HepG2 (cell line): Measurements from ENCODE around the gene GMPPB. TPM values are rescaled to one million over a fixed set of nuclear protein-coding genes. Genes with fewer than 3 reads are reported as not detected.

Source experiments
- BCL6 ChIP-seq: IDR thresholded peaks from 2 replicates; pipeline ENCODE4 v1.6.1; 2016; ENCODE audit warnings: missing genetic modification reagents, missing compliant biosample characterization
- HNF4G ChIP-seq, 2 experiments: sonication (generic) in 1 of 2; formaldehyde crosslinking in 1 of 2; IDR thresholded peaks; 2 replicates each; pipeline versions ENCODE4 v1.4.0 to v1.6.1; 2011 to 2020; ENCODE audit warnings: borderline replicate concordance in 2 of 2, low read depth in 2 of 2, mild to moderate bottlenecking in 2 of 2, low read length in 1 of 2, missing genetic modification reagents in 1 of 2, moderate library complexity in 1 of 2
- NCOA2 ChIP-seq: sonication (generic); formaldehyde crosslinking; IDR thresholded peaks from 2 replicates; pipeline ENCODE4 v1.8.0; 2022; ENCODE audit warnings: inconsistent platforms
- PAWR ChIP-seq: sonication (generic); formaldehyde crosslinking; IDR thresholded peaks from 2 replicates; pipeline ENCODE4 v1.4.0; 2020; ENCODE audit warnings: missing genetic modification reagents, mild to moderate bottlenecking, borderline replicate concordance
- RFX1 ChIP-seq: fragments of 450-650 bp; IDR thresholded peaks from 2 replicates; pipeline ENCODE4 v1.6.1; 2017
- SNRNP70 ChIP-seq: fragments of 200-400 bp; formaldehyde crosslinking; IDR thresholded peaks from 2 replicates; pipeline ENCODE4 v1.6.1; 2017; ENCODE audit warnings: mild to moderate bottlenecking, low read depth, low read length, moderate library complexity
- SOX13 ChIP-seq, 3 experiments: fragments of 450-650 bp in 1 of 3; sonication (generic) in 1 of 3; formaldehyde crosslinking in 1 of 3; IDR thresholded peaks in 2 of 3; conservative IDR thresholded peaks in 1 of 3; 2 replicates each; pipeline versions ENCODE4 v1.5.0 to v1.6.1; 2016 to 2020; ENCODE audit warnings: antibody characterized with exemption in 1 of 3, mild to moderate bottlenecking in 1 of 3, missing compliant biosample characterization in 1 of 3, missing genetic modification reagents in 1 of 3, moderate library complexity in 1 of 3
- ZIK1 ChIP-seq: sonication (generic); formaldehyde crosslinking; IDR thresholded peaks from 2 replicates; pipeline ENCODE4 v1.5.0; 2020; ENCODE audit warnings: mild to moderate bottlenecking, low read depth, missing genetic modification reagents, borderline replicate concordance
- ZNF121 ChIP-seq: sonication (generic); formaldehyde crosslinking; IDR thresholded peaks from 2 replicates; pipeline ENCODE4 v1.5.0; 2020; ENCODE audit warnings: mild to moderate bottlenecking, missing genetic modification reagents
- ZNF432 ChIP-seq: sonication (generic); formaldehyde crosslinking; IDR thresholded peaks from 2 replicates; pipeline ENCODE4 v1.5.0; 2020; ENCODE audit warnings: missing genetic modification reagents, mild to moderate bottlenecking, borderline replicate concordance
- ZNF672 ChIP-seq: sonication (generic); formaldehyde crosslinking; IDR thresholded peaks from 2 replicates; pipeline ENCODE4 v1.8.1; 2022; ENCODE audit warnings: missing genetic modification reagents
- ZNF775 ChIP-seq: sonication (generic); formaldehyde crosslinking; IDR thresholded peaks from 2 replicates; pipeline ENCODE4 v1.4.0; 2020; ENCODE audit warnings: missing genetic modification reagents, mild to moderate bottlenecking, moderate library complexity, borderline replicate concordance
- ZNF781 ChIP-seq: sonication (generic); formaldehyde crosslinking; IDR thresholded peaks from 2 replicates; pipeline ENCODE4 v1.5.1; 2020; ENCODE audit warnings: borderline replicate concordance, mild to moderate bottlenecking, missing genetic modification reagents; ENCODE audit errors: not compliant biosample characterization
- ZNF816 ChIP-seq: sonication (generic); formaldehyde crosslinking; IDR thresholded peaks from 2 replicates; pipeline ENCODE4 v1.8.0; 2022; ENCODE audit warnings: missing genetic modification reagents, mild to moderate bottlenecking, borderline replicate concordance
- polyA plus RNA-seq, 8 experiments: library from polyadenylated mRNA; depleted of rRNA in 3 of 8; stranded (reverse) in 7 of 8; unstranded in 1 of 8; fragments of >200 nt; fragmentation: Illumina TruSeq in 4 of 8; extraction: Trizol in 4 of 8; gene quantifications; 2 replicates each; pipeline versions ENCODE4 v1.2.1 to v1.2.3, GENCODE V29; 2011 to 2016; ENCODE audit warnings: low read depth in 4 of 8, missing spikeins in 1 of 8, mixed read lengths in 1 of 8; ENCODE audit not compliant: insufficient read depth in 1 of 8
- total RNA-seq, 5 experiments: library from RNA; depleted of rRNA; stranded (reverse); fragments of >200 nt; fragmentation: Illumina TruSeq; extraction: Trizol; gene quantifications; 2 replicates each; pipeline ENCODE4 v1.2.3, GENCODE V29; 2016; ENCODE audit warnings: low read depth in 1 of 5
- TF ChIP-seq, protein P1 (sequence below): sonication (generic); formaldehyde crosslinking; IDR thresholded peaks from 2 replicates; pipeline ENCODE4 v1.5.0; 2020; ENCODE audit warnings: missing genetic modification reagents, mild to moderate bottlenecking, borderline replicate concordance
- TF ChIP-seq, protein P2 (sequence below): sonication (generic); formaldehyde crosslinking; IDR thresholded peaks from 2 replicates; pipeline ENCODE4 v1.9.0; 2021; ENCODE audit warnings: missing genetic modification reagents, mild to moderate bottlenecking, borderline replicate concordance
- TF ChIP-seq, protein P3 (sequence below): fragments of 450-650 bp; IDR thresholded peaks from 2 replicates; pipeline ENCODE4 v1.6.1; 2017; ENCODE audit warnings: mild to moderate bottlenecking
- TF ChIP-seq, protein P4 (sequence below): IDR thresholded peaks from 2 replicates; pipeline ENCODE4 v1.6.1; 2018; ENCODE audit warnings: missing genetic modification reagents

The GMPPB gene
- total and polyA plus RNA-seq, 2 of the 13 experiments (the other 11 are each of a cell fraction or from before 2014, with no cell fraction given), result 6.5 to 23.1 TPM

DNA sequence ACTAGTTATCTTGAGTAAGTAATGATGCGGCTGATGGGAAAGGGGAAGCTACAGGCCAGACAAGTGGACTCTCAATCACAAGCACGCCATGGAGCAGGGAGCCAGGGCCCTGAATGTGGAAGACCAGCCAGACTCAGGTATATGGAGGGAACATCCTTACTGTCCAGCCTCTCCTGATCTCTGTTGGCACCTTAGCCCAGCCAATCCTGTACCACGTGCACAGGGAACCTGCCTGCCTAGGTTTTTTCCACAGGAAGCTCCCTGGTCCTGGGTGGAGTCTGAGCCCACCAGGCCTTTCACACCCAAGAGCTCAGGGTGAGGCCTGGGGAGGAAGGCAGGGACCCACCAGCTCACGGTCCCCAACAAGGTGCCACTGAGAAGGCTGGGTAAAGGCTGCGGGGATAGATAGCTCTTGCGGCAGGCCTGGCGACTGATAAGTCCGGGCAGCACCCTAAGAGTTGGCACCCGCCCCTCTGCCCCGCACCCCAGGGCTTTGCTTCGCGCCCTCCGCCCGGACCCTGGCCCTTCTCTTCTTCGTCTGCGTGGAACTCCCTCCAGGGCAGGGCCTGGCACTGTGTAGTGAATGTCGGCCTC is 50.5 kb downstream of the GMPPB start (continued):
- TF ChIP-seq PAWR (no peak), BCL6 (CRISPR knock-in tag) (no peak), RFX1 (no peak), ZNF672 (CRISPR knock-in tag) (no peak), ZNF781 (CRISPR knock-in tag) (no peak), ZNF775 (CRISPR knock-in tag) (no peak), ZNF432 (CRISPR knock-in tag) (no peak), ZNF121 (CRISPR knock-in tag) (no peak), HNF4G (IDR thresholded peaks at IDR 0.05; ENCODE audit: borderline replicate concordance, low read depth, low read length) (no peak), HNF4G (CRISPR knock-in tag; IDR thresholded peaks at IDR 0.05; ENCODE audit: borderline replicate concordance, low read depth) (no peak), SNRNP70 (no peak), SOX13 (IDR thresholded peaks at IDR 0.05) (no peak), SOX13 (CRISPR knock-in tag; conservative IDR thresholded peaks at IDR 0.05 in 1 of 2, IDR thresholded peaks at IDR 0.05 in 1 of 2) (no peak), ZIK1 (CRISPR knock-in tag) (no peak), NCOA2 (0 out of 2 replicates have a peak, but pooled peaks have one; percentile 16), ZNF816 (no peak)
- TF ChIP-seq, protein P1, sequence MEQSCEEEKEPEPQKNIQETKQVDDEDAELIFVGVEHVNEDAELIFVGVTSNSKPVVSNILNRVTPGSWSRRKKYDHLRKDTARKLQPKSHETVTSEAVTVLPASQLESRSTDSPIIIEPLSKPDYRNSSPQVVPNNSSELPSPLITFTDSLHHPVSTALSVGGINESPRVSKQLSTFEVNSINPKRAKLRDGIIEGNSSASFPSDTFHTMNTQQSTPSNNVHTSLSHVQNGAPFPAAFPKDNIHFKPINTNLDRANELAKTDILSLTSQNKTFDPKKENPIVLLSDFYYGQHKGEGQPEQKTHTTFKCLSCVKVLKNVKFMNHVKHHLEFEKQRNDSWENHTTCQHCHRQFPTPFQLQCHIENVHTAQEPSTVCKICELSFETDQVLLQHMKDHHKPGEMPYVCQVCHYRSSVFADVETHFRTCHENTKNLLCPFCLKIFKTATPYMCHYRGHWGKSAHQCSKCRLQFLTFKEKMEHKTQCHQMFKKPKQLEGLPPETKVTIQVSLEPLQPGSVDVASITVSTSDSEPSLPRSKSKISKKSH (CRISPR knock-in tag), result no peak; the same call in 1 of the 2 replicates
- TF ChIP-seq, protein P2, sequence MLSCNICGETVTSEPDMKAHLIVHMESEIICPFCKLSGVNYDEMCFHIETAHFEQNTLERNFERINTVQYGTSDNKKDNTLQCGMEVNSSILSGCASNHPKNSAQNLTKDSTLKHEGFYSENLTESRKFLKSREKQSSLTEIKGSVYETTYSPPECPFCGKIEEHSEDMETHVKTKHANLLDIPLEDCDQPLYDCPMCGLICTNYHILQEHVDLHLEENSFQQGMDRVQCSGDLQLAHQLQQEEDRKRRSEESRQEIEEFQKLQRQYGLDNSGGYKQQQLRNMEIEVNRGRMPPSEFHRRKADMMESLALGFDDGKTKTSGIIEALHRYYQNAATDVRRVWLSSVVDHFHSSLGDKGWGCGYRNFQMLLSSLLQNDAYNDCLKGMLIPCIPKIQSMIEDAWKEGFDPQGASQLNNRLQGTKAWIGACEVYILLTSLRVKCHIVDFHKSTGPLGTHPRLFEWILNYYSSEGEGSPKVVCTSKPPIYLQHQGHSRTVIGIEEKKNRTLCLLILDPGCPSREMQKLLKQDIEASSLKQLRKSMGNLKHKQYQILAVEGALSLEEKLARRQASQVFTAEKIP (CRISPR knock-in tag), result no peak
- TF ChIP-seq, protein P3, sequence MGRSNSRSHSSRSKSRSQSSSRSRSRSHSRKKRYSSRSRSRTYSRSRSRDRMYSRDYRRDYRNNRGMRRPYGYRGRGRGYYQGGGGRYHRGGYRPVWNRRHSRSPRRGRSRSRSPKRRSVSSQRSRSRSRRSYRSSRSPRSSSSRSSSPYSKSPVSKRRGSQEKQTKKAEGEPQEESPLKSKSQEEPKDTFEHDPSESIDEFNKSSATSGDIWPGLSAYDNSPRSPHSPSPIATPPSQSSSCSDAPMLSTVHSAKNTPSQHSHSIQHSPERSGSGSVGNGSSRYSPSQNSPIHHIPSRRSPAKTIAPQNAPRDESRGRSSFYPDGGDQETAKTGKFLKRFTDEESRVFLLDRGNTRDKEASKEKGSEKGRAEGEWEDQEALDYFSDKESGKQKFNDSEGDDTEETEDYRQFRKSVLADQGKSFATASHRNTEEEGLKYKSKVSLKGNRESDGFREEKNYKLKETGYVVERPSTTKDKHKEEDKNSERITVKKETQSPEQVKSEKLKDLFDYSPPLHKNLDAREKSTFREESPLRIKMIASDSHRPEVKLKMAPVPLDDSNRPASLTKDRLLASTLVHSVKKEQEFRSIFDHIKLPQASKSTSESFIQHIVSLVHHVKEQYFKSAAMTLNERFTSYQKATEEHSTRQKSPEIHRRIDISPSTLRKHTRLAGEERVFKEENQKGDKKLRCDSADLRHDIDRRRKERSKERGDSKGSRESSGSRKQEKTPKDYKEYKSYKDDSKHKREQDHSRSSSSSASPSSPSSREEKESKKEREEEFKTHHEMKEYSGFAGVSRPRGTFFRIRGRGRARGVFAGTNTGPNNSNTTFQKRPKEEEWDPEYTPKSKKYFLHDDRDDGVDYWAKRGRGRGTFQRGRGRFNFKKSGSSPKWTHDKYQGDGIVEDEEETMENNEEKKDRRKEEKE, result no peak
- TF ChIP-seq, protein P4, sequence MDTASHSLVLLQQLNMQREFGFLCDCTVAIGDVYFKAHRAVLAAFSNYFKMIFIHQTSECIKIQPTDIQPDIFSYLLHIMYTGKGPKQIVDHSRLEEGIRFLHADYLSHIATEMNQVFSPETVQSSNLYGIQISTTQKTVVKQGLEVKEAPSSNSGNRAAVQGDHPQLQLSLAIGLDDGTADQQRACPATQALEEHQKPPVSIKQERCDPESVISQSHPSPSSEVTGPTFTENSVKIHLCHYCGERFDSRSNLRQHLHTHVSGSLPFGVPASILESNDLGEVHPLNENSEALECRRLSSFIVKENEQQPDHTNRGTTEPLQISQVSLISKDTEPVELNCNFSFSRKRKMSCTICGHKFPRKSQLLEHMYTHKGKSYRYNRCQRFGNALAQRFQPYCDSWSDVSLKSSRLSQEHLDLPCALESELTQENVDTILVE (CRISPR knock-in tag), result no peak
